Type B pancreatic cell (in vitro differentiated cells): ENCODE measurements around the gene MELK. TPM values are rescaled to one million over a fixed set of nuclear protein-coding genes. Genes with fewer than 3 reads are reported as not detected.

Experiments
- DNase-seq: peaks from one replicate; pipeline ENCODE4 v3.0.0; 2021; ENCODE audit warnings: mixed read lengths; ENCODE audit not compliant: unreplicated experiment; ENCODE audit errors: extremely low spot score
- H3K27ac Mint-ChIP-seq: 2 replicates; pipeline ENCODE4 v1.8.0; 2021; ENCODE audit warnings: mild to moderate bottlenecking, mixed read lengths
- H3K27me3 Mint-ChIP-seq: 2 replicates; pipeline ENCODE4 v1.8.0; 2021; ENCODE audit warnings: mixed read lengths
- H3K36me3 Mint-ChIP-seq: 2 replicates; pipeline ENCODE4 v1.8.0; 2021; ENCODE audit warnings: mixed read lengths
- H3K4me1 Mint-ChIP-seq: one replicate; pipeline ENCODE4 v1.8.0; 2021; ENCODE audit warnings: mixed read lengths; ENCODE audit not compliant: unreplicated experiment
- H3K4me3 Mint-ChIP-seq: 2 replicates; pipeline ENCODE4 v1.8.0; 2021; ENCODE audit warnings: mild to moderate bottlenecking, mixed read lengths
- H3K9me3 Mint-ChIP-seq: 2 replicates; pipeline ENCODE4 v1.8.0; 2021; ENCODE audit warnings: mixed read lengths
- total RNA-seq: library from RNA; stranded (reverse); gene quantifications from 2 replicates; pipeline ENCODE4 v1.2.1, GENCODE V29; 2021; ENCODE audit warnings: low replicate concordance
- TF ChIP-seq, protein P1 (sequence below): fragments of 200-600 bp; sonication (generic); conservative IDR thresholded peaks from 2 replicates; pipeline ENCODE4 v1.5.0; 2021; ENCODE audit warnings: antibody characterized with exemption, mild to moderate bottlenecking

MELK gene
- total RNA-seq, 1 donor from 2014 or later: 35.8 TPM

- Mint-ChIP-seq H3K36me3 (peaks cover 34% of the 10 kb centered on the region), H3K4me3 (no peak overlapping the region), H3K27ac (no peak overlapping the region), H3K4me1 (no peaks in the 10 kb centered on the region), H3K9me3 (no peaks in the 10 kb centered on the region), H3K27me3 (no peaks in the 10 kb centered on the region)
- no peak for DNase-seq
- TF ChIP-seq, protein P1, sequence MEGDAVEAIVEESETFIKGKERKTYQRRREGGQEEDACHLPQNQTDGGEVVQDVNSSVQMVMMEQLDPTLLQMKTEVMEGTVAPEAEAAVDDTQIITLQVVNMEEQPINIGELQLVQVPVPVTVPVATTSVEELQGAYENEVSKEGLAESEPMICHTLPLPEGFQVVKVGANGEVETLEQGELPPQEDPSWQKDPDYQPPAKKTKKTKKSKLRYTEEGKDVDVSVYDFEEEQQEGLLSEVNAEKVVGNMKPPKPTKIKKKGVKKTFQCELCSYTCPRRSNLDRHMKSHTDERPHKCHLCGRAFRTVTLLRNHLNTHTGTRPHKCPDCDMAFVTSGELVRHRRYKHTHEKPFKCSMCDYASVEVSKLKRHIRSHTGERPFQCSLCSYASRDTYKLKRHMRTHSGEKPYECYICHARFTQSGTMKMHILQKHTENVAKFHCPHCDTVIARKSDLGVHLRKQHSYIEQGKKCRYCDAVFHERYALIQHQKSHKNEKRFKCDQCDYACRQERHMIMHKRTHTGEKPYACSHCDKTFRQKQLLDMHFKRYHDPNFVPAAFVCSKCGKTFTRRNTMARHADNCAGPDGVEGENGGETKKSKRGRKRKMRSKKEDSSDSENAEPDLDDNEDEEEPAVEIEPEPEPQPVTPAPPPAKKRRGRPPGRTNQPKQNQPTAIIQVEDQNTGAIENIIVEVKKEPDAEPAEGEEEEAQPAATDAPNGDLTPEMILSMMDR: no peak
These were observed 104.2 kb downstream of the MELK start for GRCh38 chr9:36676778-36677485.

- Mint-ChIP-seq H3K36me3 (peaks cover 33% of the 10 kb centered on the region), H3K4me3 (no peak overlapping the region), H3K9me3 (no peaks in the 10 kb centered on the region), H3K27me3 (no peaks in the 10 kb centered on the region), H3K4me1 (no peaks in the 10 kb centered on the region), H3K27ac (no peak overlapping the region)
- DNase-seq: no peak
- TF ChIP-seq, protein P1: no peak
These were observed 104.9 kb downstream of the MELK start for GRCh38 chr9:36677611-36678010.

DNA sequence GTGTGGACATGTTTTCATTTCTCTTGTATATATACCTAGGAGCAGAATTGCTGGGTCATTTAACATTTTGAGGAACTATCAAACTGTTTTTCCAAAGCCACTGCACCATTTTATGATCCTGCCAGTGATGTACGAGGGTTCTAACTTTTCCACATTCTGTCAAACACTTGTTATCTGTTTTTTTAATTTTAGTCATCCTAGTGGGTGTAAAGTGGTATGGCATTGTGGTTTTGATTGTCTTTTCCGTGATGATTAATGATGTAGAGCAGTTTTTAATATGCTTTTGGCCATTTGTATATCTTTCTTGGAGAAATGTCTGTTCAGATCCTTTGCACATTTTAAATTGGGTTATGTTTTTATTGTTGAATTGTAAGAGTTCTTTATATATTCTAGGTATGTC, 107.0 kb downstream of the MELK start:
- Mint-ChIP-seq H3K27ac (no peak overlapping the region), H3K27me3 (no peaks in the 10 kb centered on the region), H3K4me3 (no peak overlapping the region), H3K36me3 (peaks cover 30% of the 10 kb centered on the region), H3K4me1 (no peaks in the 10 kb centered on the region), H3K9me3 (no peaks in the 10 kb centered on the region)
- no peak for DNase-seq
- TF ChIP-seq, protein P1: peak; percentile 55

DNA sequence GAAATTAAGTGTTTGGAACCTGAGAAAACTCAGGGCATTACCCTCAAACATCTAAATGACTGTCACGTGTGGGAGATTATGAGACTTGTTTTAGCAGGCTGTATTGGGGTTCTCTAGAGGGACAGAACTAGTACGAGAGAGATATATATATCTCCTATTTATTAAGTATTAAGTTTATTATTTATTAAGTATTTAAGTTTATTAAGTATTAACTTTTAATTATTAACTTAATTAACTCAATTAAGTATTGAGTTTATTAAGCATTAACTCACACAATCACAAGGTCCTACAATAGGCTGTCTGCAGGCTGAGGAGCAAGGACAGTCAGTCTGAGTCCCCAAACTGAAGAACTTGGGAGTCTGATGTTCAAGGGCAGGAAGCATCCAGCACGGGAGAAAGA, 113.8 kb downstream of the MELK start:
- Mint-ChIP-seq H3K4me3 (no peak overlapping the region), H3K36me3 (no peaks in the 10 kb centered on the region), H3K27ac (no peak overlapping the region), H3K9me3 (no peaks in the 10 kb centered on the region), H3K4me1 (no peaks in the 10 kb centered on the region), H3K27me3 (no peaks in the 10 kb centered on the region)
- TF ChIP-seq, protein P1: no peak
- no peak for DNase-seq

- H3K27me3 Mint-ChIP-seq: peaks cover 7% of the 10 kb centered on the region
- H3K9me3 Mint-ChIP-seq: no peaks in the 10 kb centered on the region
- TF ChIP-seq, protein P1: no peak
- H3K27ac Mint-ChIP-seq: no peak overlapping the region
- H3K4me3 Mint-ChIP-seq: no peak overlapping the region
- H3K36me3 Mint-ChIP-seq: no peaks in the 10 kb centered on the region
- no peaks in the 10 kb centered on the region for H3K4me1 Mint-ChIP-seq
- no peak for DNase-seq
These were observed 117.9 kb downstream of the MELK start for GRCh38 chr9:36690412-36691168.
